ENCODE results near the gene UBE2G2. TPM values are rescaled to one million over a fixed set of nuclear protein-coding genes. Genes with fewer than 3 reads are reported as not detected.

UBE2G2 gene
- total and polyA plus RNA-seq, 7 donors, result 39.0 to 93.8 (median 72.8) TPM

DNA sequence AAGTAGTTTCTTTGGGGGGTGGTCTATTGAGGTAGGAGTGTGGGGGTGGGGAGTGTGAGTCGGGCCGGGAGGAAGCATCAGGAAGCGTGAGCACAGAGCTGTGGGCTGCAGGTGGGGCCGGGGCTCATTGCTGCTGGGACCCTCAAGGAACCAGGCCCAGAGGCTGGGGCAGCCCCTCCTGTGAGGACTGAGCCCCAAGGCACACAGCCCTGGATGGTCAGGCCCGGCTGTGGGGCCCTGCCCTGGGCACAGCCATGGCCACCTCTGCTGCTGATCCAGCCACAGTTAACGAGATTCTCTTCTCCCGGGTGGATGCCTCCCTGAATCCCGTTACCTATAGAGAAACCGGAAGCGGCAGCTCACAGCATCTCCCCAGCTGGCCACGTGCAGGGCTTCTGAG is 39.2 kb upstream of the UBE2G2 start:
- Histone ChIP-seq H3K4me1 (peaks cover 13% of the 10 kb centered on the region), H3K27ac (no peak overlapping the region), H3K36me3 (ENCODE audit: insufficient read depth in 1 of 2, low read depth in 1 of 2) (no peaks in the 10 kb centered on the region), H3K27me3 (ENCODE audit: insufficient read depth in 3 of 3, low read length in 2 of 3) (peaks cover 0 to 35% (median 0%) of the 10 kb centered on the region in 3 donors), H3K4me3 (no peak overlapping the region), H3K9me3 (no peaks in the 10 kb centered on the region)
- DNase-seq, result no peak
- TF ChIP-seq, protein P1, sequence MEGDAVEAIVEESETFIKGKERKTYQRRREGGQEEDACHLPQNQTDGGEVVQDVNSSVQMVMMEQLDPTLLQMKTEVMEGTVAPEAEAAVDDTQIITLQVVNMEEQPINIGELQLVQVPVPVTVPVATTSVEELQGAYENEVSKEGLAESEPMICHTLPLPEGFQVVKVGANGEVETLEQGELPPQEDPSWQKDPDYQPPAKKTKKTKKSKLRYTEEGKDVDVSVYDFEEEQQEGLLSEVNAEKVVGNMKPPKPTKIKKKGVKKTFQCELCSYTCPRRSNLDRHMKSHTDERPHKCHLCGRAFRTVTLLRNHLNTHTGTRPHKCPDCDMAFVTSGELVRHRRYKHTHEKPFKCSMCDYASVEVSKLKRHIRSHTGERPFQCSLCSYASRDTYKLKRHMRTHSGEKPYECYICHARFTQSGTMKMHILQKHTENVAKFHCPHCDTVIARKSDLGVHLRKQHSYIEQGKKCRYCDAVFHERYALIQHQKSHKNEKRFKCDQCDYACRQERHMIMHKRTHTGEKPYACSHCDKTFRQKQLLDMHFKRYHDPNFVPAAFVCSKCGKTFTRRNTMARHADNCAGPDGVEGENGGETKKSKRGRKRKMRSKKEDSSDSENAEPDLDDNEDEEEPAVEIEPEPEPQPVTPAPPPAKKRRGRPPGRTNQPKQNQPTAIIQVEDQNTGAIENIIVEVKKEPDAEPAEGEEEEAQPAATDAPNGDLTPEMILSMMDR (IDR thresholded peaks at IDR 0.05), result no peak
- intact Hi-C loops (cut with DNase I), result no loop called here
- ATAC-seq, result no peak
- 79 to 82% (median 81%) methylated on average over 11 of the region's 11 CpGs for WGBS, 3 donors

DNA sequence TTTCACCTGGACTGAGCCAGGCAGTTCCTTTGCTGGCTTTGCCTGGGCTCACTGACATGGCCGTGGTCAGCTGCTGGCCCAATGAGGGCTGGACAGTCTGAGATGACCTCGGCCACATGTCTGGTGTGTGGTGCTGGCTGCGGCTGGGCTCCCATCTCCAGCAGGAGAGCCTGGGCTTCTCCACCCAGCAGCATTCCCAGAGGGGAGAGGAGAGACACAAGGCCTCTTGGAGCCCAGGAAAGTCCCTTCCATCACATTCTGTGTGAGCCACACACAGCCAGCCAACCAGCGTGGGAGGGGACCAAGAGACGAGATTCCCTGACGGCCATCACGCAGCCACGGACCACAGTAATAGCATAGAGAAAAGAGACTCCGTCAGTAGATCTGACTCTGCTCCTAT is 37.3 kb upstream of the UBE2G2 start:
- TF ChIP-seq, protein P1 (IDR thresholded peaks at IDR 0.05), result no peak
- H3K27me3 ChIP-seq (ENCODE audit: insufficient read depth in 3 of 3, low read length in 2 of 3), result peaks cover 0 to 28% (median 0%) of the 10 kb centered on the region in 3 donors
- H3K9me3 ChIP-seq, result no peaks in the 10 kb centered on the region
- intact Hi-C loops (cut with DNase I), result no loop called here
- no peak for ATAC-seq
- H3K27ac ChIP-seq, result no peak overlapping the region
- DNase-seq, result no peak
- no peak overlapping the region for H3K4me3 ChIP-seq
- no peaks in the 10 kb centered on the region for H3K36me3 ChIP-seq (ENCODE audit: insufficient read depth in 1 of 2, low read depth in 1 of 2)
- peaks cover 9% of the 10 kb centered on the region for H3K4me1 ChIP-seq
- WGBS, 3 donors, result 86 to 91% (median 87%) methylated on average over 9 of the region's 9 CpGs

DNA sequence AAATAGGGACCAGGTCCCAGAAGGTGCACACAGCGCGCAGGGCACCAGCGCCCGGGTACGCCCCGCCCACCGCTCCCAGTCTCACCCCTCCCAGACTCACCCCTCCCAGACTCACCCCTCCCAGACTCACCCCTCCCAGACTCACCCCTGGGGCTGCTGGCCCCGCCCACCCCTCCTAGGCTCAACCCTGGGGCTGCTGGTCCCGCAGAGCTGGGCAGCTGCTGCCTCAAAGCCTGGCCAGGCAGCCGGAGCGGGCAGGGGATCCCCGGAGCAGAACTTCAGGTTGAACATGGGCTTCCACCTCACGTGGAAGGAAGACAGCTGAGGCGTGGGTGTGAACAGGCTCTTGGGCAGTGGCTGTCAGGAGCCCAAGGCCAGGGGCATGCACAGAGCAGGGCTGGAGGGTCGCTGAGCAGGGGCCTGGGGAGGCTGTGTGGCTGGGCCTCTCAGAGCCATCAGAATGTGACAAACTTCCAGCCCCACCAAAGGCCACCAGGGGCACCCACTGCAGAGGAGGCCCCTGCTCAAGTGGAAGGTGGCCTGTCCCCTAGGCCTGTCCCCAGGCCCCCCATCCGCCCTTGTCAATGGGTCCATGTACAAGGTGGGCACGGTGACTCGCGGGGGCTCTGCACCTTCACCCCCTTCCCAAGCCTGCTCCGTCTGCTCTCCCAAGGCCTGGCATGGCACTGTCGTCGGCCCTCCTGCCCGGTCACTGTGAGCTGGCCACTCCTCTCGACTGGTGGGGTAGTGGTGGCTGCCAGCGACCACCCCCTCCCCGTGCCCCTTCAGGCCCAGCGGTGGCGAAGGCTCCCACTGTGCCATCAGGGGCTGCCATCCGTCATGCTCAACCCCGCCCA is 36.6 kb upstream of the UBE2G2 start:
- TF ChIP-seq, protein P1 (IDR thresholded peaks at IDR 0.05), result no peak
- 73 to 81% (median 80%) methylated on average over 23 to 30 of the region's 30 CpGs for WGBS, 3 donors
- no peaks in the 10 kb centered on the region for H3K36me3 ChIP-seq (ENCODE audit: insufficient read depth in 1 of 2, low read depth in 1 of 2)
- DNase-seq (peak in 1 of 2 donors; percentile 23), ATAC-seq (peak in 3 of 4 donors; percentile 10 to 18 (median 12))
- H3K4me1 ChIP-seq, result peaks cover 9% of the 10 kb centered on the region
- H3K27ac ChIP-seq, result no peak overlapping the region
- no peak overlapping the region for H3K4me3 ChIP-seq
- intact Hi-C loops (cut with DNase I), result no loop called here
- H3K27me3 ChIP-seq (ENCODE audit: insufficient read depth in 3 of 3, low read length in 2 of 3), result peaks cover 0 to 22% (median 0%) of the 10 kb centered on the region in 3 donors
- no peaks in the 10 kb centered on the region for H3K9me3 ChIP-seq

DNA sequence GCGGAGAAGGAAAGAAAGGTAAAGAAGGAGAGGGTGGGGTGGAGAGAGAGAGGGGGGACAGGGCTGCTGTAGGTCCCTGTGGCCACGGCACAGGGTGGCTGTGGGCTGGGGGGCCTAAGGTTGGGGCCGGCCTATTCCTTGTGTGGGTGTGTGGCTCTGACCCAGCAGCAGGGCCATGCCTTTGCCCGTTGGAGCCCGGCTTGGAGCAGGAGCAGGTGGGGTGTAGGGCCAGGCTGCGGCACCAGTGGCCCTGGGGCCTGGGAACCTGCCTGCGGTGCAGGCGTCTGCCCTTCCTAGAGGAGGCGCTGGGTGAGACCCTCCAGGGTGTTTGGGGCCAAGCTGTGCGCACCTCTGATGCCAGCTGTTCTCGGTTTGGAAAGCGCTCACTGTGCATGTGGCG is 35.9 kb upstream of the UBE2G2 start:
- TF ChIP-seq, protein P1 (IDR thresholded peaks at IDR 0.05), result no peak
- Histone ChIP-seq H3K27me3 (ENCODE audit: insufficient read depth in 3 of 3, low read length in 2 of 3) (peaks cover 0 to 14% (median 0%) of the 10 kb centered on the region in 3 donors), H3K27ac (no peak overlapping the region), H3K36me3 (ENCODE audit: insufficient read depth in 1 of 2, low read depth in 1 of 2) (no peaks in the 10 kb centered on the region), H3K4me3 (no peak overlapping the region), H3K4me1 (peaks cover 9% of the 10 kb centered on the region), H3K9me3 (no peaks in the 10 kb centered on the region)
- 64 to 75% (median 67%) methylated on average over 11 to 13 of the region's 13 CpGs for WGBS, 3 donors
- peak in 1 of 2 donors; percentile 26 for DNase-seq
- intact Hi-C loops (cut with DNase I), result no loop called here
- peak in 2 of 4 donors; percentile 9 to 39 for ATAC-seq
